Mesenchymal stem cell (in vitro differentiated cells and primary cell): ENCODE results near the gene DHDH.

ENCODE experiments used
- DNase-seq: peaks from one replicate; pipeline ENCODE4 v3.0.0-alpha.2; 2013
- H2AFZ ChIP-seq: one replicate; pipeline ENCODE4 v1.6.1; 2013; ENCODE audit warnings: low read depth, mild to moderate bottlenecking, control low read depth, inconsistent platforms, low read length, moderate library complexity
- H2AK5ac ChIP-seq: 2 replicates; pipeline ENCODE4 v1.6.1; 2013; ENCODE audit warnings: low read length, moderate library complexity, mild to moderate bottlenecking, inconsistent platforms; ENCODE audit not compliant: severe bottlenecking
- H2BK120ac ChIP-seq: one replicate; pipeline ENCODE4 v1.6.1; 2013; ENCODE audit warnings: low read depth, mild to moderate bottlenecking, inconsistent platforms, low read length, moderate library complexity
- H2BK12ac ChIP-seq, 2 experiments: one replicate each; pipeline ENCODE4 v1.6.1; 2013; ENCODE audit warnings: inconsistent platforms in 2 of 2, low read length in 2 of 2, mild to moderate bottlenecking in 2 of 2, moderate library complexity in 2 of 2, control low read depth in 1 of 2
- H2BK15ac ChIP-seq: one replicate; pipeline ENCODE4 v1.6.1; 2013; ENCODE audit warnings: mild to moderate bottlenecking, low read depth, inconsistent platforms; ENCODE audit not compliant: poor library complexity, severe bottlenecking
- H2BK5ac ChIP-seq: 2 replicates; pipeline ENCODE4 v1.6.1; 2013; ENCODE audit warnings: low read depth, mild to moderate bottlenecking, low read length, control low read depth, inconsistent platforms; ENCODE audit not compliant: poor library complexity, severe bottlenecking
- H3K14ac ChIP-seq, 2 experiments: one replicate each; pipeline ENCODE4 v1.6.1; 2013; ENCODE audit warnings: inconsistent platforms in 2 of 2, low read length in 2 of 2, control low read depth in 1 of 2, mild to moderate bottlenecking in 1 of 2, moderate library complexity in 1 of 2
- H3K18ac ChIP-seq, 2 experiments: one replicate each; pipeline ENCODE4 v1.6.1; 2013; ENCODE audit warnings: inconsistent platforms in 2 of 2, low read length in 2 of 2, control low read depth in 1 of 2, low read depth in 1 of 2, mild to moderate bottlenecking in 1 of 2
- H3K23ac ChIP-seq, 2 experiments: one replicate each; pipeline ENCODE4 v1.6.1; 2013; ENCODE audit warnings: inconsistent platforms in 2 of 2, low read length in 2 of 2, mild to moderate bottlenecking in 2 of 2, moderate library complexity in 2 of 2, control low read depth in 1 of 2
- H3K27ac ChIP-seq: 2 replicates; pipeline ENCODE4 v1.5.1; 2013; ENCODE audit warnings: mild to moderate bottlenecking, moderate library complexity, low read length, control low read depth, inconsistent platforms; ENCODE audit not compliant: poor library complexity, severe bottlenecking
- H3K27me3 ChIP-seq, 2 experiments: 2 replicates each; pipeline versions ENCODE4 v1.6.1 to v1.7.0; 2013; ENCODE audit warnings: low read length in 2 of 2, mild to moderate bottlenecking in 2 of 2, moderate library complexity in 2 of 2, control low read depth in 1 of 2, inconsistent platforms in 1 of 2; ENCODE audit not compliant: control insufficient read depth in 1 of 2, insufficient read depth in 1 of 2
- H3K36me3 ChIP-seq, 2 experiments: 2 replicates each; pipeline versions ENCODE4 v1.6.1 to v1.7.0; 2013; ENCODE audit warnings: low read length in 2 of 2, control low read depth in 1 of 2, inconsistent platforms in 1 of 2, low read depth in 1 of 2, mild to moderate bottlenecking in 1 of 2; ENCODE audit not compliant: insufficient read depth in 2 of 2, control insufficient read depth in 1 of 2
- H3K4ac ChIP-seq, 2 experiments: one replicate each; pipeline ENCODE4 v1.6.1; 2013; ENCODE audit warnings: inconsistent platforms in 2 of 2, low read length in 2 of 2, mild to moderate bottlenecking in 2 of 2, moderate library complexity in 2 of 2, control low read depth in 1 of 2, low read depth in 1 of 2
- H3K4me1 ChIP-seq: 2 replicates; pipeline ENCODE4 v1.6.1; 2013; ENCODE audit warnings: low read depth, low read length, control low read depth; ENCODE audit not compliant: control insufficient read depth, insufficient read depth
- H3K4me2 ChIP-seq: 2 replicates; pipeline ENCODE4 v1.6.1; 2013; ENCODE audit warnings: low read length, mild to moderate bottlenecking, inconsistent platforms; ENCODE audit not compliant: poor library complexity, severe bottlenecking
- H3K4me3 ChIP-seq, 2 experiments: 2 replicates each; pipeline versions ENCODE4 v1.5.1 to v1.7.0; 2013; ENCODE audit warnings: low read length in 2 of 2, mild to moderate bottlenecking in 2 of 2, control low read depth in 1 of 2, low read depth in 1 of 2; ENCODE audit not compliant: insufficient read depth in 1 of 2
- H3K79me1 ChIP-seq: replicated peaks from 2 replicates; pipeline ENCODE4 v1.6.1; 2013; ENCODE audit warnings: mild to moderate bottlenecking, control low read depth, low read length, inconsistent platforms; ENCODE audit not compliant: poor library complexity, severe bottlenecking
- H3K9ac ChIP-seq: 2 replicates; pipeline ENCODE4 v1.7.0; 2013; ENCODE audit warnings: mild to moderate bottlenecking, low read length, moderate library complexity
- H3K9me3 ChIP-seq: 2 replicates; pipeline ENCODE4 v1.7.0; 2013; ENCODE audit warnings: mild to moderate bottlenecking, low read length; ENCODE audit not compliant: control insufficient read depth
- H4K8ac ChIP-seq: one replicate; pipeline ENCODE4 v1.6.1; 2013; ENCODE audit warnings: inconsistent platforms, mild to moderate bottlenecking, low read length, moderate library complexity
- H4K91ac ChIP-seq: one replicate; pipeline ENCODE4 v1.6.1; 2013; ENCODE audit warnings: mild to moderate bottlenecking, low read length, inconsistent platforms
- WGBS: methylation state at CpG from one replicate; pipeline ENCODE4 v1.1.7; 2013; ENCODE audit warnings: mixed read lengths; 5-methylcytosine and 5-hydroxymethylcytosine counted together

DHDH gene

DNA sequence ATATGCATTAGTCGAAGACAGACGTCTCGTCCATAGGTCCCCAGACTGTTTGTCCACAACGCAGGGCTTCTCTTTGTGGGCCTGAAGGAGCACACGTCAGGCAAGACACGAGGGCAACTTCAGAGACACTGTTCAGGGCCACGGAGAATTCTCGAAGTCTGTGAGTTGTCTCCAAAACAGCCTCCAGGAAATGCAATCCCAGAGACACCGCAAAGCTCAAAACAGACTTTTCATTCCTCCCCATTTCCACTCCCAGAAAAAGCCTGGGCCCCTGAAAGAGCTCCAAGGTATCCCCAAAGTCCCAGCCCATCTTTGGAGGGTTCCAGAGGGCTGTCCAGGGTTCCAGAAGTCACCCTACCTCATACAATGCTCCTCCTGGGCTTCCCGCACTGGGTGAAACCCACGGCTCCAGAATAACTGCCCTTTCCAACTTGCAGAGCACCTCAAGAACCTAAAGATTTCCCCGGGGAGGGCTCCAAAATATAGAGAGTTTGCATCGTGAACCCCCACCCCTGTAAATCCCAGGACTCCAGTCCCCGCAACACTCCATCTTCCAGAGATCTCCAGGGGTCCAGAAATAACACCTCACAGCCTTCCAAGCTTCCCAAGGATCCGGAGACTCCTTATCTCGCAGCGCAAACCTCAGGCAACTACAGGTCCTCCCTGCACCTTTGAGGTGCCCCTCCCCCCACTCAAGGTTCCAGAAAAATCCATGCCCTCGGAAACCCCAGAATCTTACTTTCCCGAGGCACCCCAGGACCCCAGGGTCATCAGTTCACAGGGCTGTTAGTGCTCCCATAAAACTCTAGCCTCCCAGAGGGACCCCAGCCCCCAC lies 30.9 kb downstream of the DHDH start:
- H3K4ac ChIP-seq = peak overlapping the region; percentile 82 to 85
- no peaks in the 10 kb centered on the region for H3K27me3 ChIP-seq
- peak overlapping the region in 1 of 2 experiments; percentile 53 for H3K14ac ChIP-seq
- peaks cover 39 to 61% of the 10 kb centered on the region in 2 experiments for H3K36me3 ChIP-seq
- WGBS = 13% methylated on average over 19 of the region's 19 CpGs
- peak overlapping the region; percentile 46 for H2BK120ac ChIP-seq
- peak overlapping the region; percentile 79 to 82 for H2BK12ac ChIP-seq
- peaks cover 45% of the 10 kb centered on the region for H3K4me1 ChIP-seq
- H2AFZ ChIP-seq = no peak overlapping the region
- H3K9ac ChIP-seq = peak overlapping the region; percentile 93
- peak overlapping the region; percentile 93 for H4K91ac ChIP-seq
- H4K8ac ChIP-seq = peak overlapping the region; percentile 74
- H3K27ac ChIP-seq = peak overlapping the region; percentile 87
- H2BK15ac ChIP-seq = peak overlapping the region; percentile 73
- peak overlapping the region; percentile 60 for H3K4me2 ChIP-seq
- H3K79me1 ChIP-seq = peaks cover 3% of the 10 kb centered on the region
- peak; percentile 86 for DNase-seq
- H3K18ac ChIP-seq = peak overlapping the region; percentile 71 to 79
- no peak overlapping the region for H3K23ac ChIP-seq
- H2BK5ac ChIP-seq = peak overlapping the region; percentile 99
- H3K9me3 ChIP-seq = no peaks in the 10 kb centered on the region
- H2AK5ac ChIP-seq = peak overlapping the region; percentile 96
- H3K4me3 ChIP-seq = peak overlapping the region in 1 of 2 experiments; percentile 64

DNA sequence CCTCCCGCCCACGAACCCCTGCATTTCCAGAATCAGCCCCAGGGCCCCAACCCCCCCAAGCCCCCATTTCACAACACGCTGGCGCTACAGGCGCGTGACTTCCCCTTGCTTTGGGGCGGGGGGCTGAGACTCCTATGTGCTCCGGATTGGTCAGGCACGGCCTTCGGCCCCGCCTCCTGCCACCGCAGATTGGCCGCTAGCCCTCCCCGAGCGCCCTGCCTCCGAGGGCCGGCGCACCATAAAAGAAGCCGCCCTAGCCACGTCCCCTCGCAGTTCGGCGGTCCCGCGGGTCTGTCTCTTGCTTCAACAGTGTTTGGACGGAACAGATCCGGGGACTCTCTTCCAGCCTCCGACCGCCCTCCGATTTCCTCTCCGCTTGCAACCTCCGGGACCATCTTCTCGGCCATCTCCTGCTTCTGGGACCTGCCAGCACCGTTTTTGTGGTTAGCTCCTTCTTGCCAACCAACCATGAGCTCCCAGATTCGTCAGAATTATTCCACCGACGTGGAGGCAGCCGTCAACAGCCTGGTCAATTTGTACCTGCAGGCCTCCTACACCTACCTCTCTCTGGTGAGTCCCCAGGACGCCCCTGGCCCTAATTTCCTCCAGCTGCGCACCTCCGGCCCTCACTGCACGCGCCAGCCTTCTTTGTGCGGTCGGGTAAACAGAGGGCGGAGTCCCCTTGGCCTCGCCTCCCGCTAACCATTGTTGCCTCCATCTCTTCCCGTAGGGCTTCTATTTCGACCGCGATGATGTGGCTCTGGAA lies 31.7 kb downstream of the DHDH start, which contains the start of gene FTL:
Gene FTL, plus strand, starts transcription at position 270 of the 766 bp plus-strand sequence. Its CDS starts 199 bp downstream, at position 469.
- H3K14ac ChIP-seq = peak within 1 kb of the TSS in 1 of 2 experiments; percentile 98
- peak; percentile 97 for DNase-seq
- H3K4me3 ChIP-seq = peak within 1 kb of the TSS; percentile 88 to 100
- WGBS = under 1% methylated on average over 47 of the region's 52 CpGs
- H3K4ac ChIP-seq = peak within 1 kb of the TSS; percentile 82 to 85
- H2BK15ac ChIP-seq = peak within 1 kb of the TSS; percentile 73
- H3K23ac ChIP-seq = peak within 1 kb of the TSS in 1 of 2 experiments; percentile 30
- H4K8ac ChIP-seq = peak within 1 kb of the TSS; percentile 74
- peaks cover 46% of the 10 kb centered on the region for H3K4me1 ChIP-seq
- H3K9ac ChIP-seq = peak within 1 kb of the TSS; percentile 98
- peak within 1 kb of the TSS; percentile 64 for H3K4me2 ChIP-seq
- H3K79me1 ChIP-seq = peaks cover 3% of the 10 kb centered on the region
- H3K27ac ChIP-seq = peak within 1 kb of the TSS; percentile 87
- peaks cover 47 to 61% of the 10 kb centered on the region in 2 experiments for H3K36me3 ChIP-seq
- peak within 1 kb of the TSS; percentile 71 to 95 for H3K18ac ChIP-seq
- no peaks in the 10 kb centered on the region for H3K27me3 ChIP-seq
- peak within 1 kb of the TSS; percentile 99 for H2BK5ac ChIP-seq
- H4K91ac ChIP-seq = peak within 1 kb of the TSS; percentile 93
- H2AFZ ChIP-seq = no peak within 1 kb of the TSS
- H2BK12ac ChIP-seq = peak within 1 kb of the TSS; percentile 79 to 82
- peak within 1 kb of the TSS; percentile 46 for H2BK120ac ChIP-seq
- peak within 1 kb of the TSS; percentile 96 for H2AK5ac ChIP-seq
- no peaks in the 10 kb centered on the region for H3K9me3 ChIP-seq

DNA sequence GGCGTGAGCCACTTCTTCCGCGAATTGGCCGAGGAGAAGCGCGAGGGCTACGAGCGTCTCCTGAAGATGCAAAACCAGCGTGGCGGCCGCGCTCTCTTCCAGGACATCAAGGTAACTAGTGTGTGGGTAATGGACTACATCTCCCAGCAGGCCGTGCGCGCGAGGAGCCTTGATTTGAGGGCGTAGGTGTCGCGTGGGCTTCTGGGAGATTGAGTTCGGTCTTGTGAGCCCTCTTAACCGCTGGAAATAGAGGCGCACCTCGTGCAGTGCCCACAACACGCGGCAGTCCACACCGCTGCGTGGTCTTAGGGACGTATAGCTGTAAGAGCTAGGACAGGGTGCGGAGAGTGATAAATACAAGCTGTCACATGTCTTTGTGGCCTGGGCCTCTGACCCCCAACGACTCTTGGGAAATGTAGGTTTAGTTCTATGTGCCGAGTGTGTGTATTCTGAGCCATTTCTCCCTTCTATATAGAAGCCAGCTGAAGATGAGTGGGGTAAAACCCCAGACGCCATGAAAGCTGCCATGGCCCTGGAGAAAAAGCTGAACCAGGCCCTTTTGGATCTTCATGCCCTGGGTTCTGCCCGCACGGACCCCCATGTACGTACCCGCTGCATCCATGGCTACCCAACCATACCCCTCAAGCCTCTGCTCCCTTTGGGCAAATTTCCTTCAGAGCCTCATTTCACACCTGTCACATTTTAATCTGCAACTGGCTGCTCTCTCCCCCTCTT lies 32.5 kb downstream of the DHDH start:
- Histone ChIP-seq H3K79me1 (peaks cover 4% of the 10 kb centered on the region), H3K9me3 (no peaks in the 10 kb centered on the region), H2BK12ac (no peak overlapping the region), H2BK5ac (no peak overlapping the region), H2BK120ac (no peak overlapping the region), H2AFZ (no peak overlapping the region), H2BK15ac (no peak overlapping the region), H3K18ac (peak overlapping the region; percentile 46 to 95), H4K8ac (peak overlapping the region; percentile 22), H3K9ac (peak overlapping the region; percentile 98), H3K27ac (peak overlapping the region; percentile 84), H3K23ac (peak overlapping the region in 1 of 2 experiments; percentile 27), H4K91ac (no peak overlapping the region), H3K36me3 (peaks cover 47 to 61% of the 10 kb centered on the region in 2 experiments), H3K4me2 (peak overlapping the region; percentile 64), H3K14ac (peak overlapping the region in 1 of 2 experiments; percentile 98), H3K4me3 (peak overlapping the region; percentile 88 to 100), H3K4me1 (peaks cover 47% of the 10 kb centered on the region), H2AK5ac (no peak overlapping the region), H3K27me3 (no peaks in the 10 kb centered on the region), H3K4ac (peak overlapping the region; percentile 15 to 81)
- 12% methylated on average over 35 of the region's 36 CpGs for WGBS
- peak; percentile 85 for DNase-seq
